ENCODE data around the gene OR6C2. TPM values are rescaled to one million over a fixed set of nuclear protein-coding genes. Genes with fewer than 3 reads are reported as not detected.
"Not testable (repeated sequence)": the region's sequence is repeated elsewhere in the genome, so short reads cannot be mapped to it uniquely, and the experiment has no call there.

The OR6C2 gene
- total and polyA plus RNA-seq, 4 experiments from 2014 or later, result not detected

DNA sequence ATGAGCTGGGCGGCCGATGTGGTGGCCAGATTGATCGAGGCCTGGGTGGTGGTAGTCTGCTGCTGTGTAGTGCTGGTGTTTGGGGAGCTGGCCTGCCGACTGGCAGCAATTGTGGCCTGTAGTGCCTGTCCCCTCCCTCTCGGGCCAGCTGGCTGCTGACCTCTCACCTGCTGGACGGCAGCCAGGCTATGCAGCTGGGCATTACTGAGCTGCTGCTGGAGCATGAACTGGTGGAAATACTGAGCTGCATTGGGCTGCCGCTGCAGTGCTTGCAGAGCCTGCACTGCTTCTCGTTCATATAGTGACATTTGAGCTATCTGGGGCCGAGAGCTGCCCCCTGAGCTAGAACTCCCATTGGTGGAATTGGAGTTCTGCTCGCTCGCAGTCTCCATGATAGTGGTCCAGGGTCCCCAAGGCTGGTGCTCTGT lies 29.5 kb upstream of the OR6C2 start:
- POLR2A ChIA-PET (ENCODE audit: partially characterized antibody); H3K9me3 ChIP-seq (ENCODE audit: control insufficient read depth in 1 of 2, low read length in 2 of 2); H3K27me3 ChIP-seq (ENCODE audit: insufficient read depth, low read length); H3K4me1 Mint-ChIP-seq; H3K4me3 Mint-ChIP-seq; H3K36me3 Mint-ChIP-seq; H3K4me3 ChIP-seq (ENCODE audit: low read length in 2 of 2); intact Hi-C loops (cut with micrococcal nuclease); H3K36me3 ChIP-seq (ENCODE audit: insufficient read depth, low read length); H3K9me3 Mint-ChIP-seq; CTCF ChIA-PET (ENCODE audit: partially characterized antibody); H3K27ac Mint-ChIP-seq; H3K27ac ChIP-seq (ENCODE audit: low read depth, low read length); H3K4me1 ChIP-seq (ENCODE audit: insufficient read depth, low read length); DNase-seq: not testable (repeated sequence)
- peaks cover 26 to 37% of the 10 kb centered on the region in 2 donors for H3K27me3 Mint-ChIP-seq

DNA sequence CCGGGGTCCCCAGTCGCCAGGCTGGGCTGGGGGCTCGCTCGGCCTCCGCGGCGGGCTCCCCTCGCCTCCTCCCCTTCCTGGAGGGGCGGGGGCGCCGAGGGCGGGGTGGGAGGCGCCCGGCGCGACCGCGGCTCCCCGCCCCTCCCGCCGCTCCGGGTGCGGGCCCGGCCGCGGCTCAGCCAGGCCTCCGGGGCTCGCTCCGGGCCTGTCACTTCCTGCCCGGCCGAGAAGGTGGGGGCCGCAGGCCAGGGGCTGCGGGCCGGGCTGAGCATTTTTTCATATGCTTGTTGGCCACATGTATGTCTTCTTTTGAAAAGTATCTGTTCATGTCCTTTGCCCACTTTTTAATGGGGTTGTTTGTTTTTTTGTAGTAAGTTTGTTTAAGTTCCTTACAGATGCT lies 29.0 kb upstream of the OR6C2 start:
- intact Hi-C loops (cut with micrococcal nuclease); H3K4me1 Mint-ChIP-seq; H3K9me3 Mint-ChIP-seq; H3K4me1 ChIP-seq (ENCODE audit: insufficient read depth, low read length); H3K9me3 ChIP-seq (ENCODE audit: control insufficient read depth in 1 of 2, low read length in 2 of 2); H3K27ac ChIP-seq (ENCODE audit: low read depth, low read length); CTCF ChIA-PET (ENCODE audit: partially characterized antibody); H3K36me3 Mint-ChIP-seq; DNase-seq; POLR2A ChIA-PET (ENCODE audit: partially characterized antibody); H3K27ac Mint-ChIP-seq; H3K4me3 ChIP-seq (ENCODE audit: low read length in 2 of 2); H3K27me3 ChIP-seq (ENCODE audit: insufficient read depth, low read length); H3K36me3 ChIP-seq (ENCODE audit: insufficient read depth, low read length): not testable (repeated sequence)
- Mint-ChIP-seq H3K4me3 (peak overlapping the region in 4 of 8 donors; percentile 13 to 80 (median 46)), H3K27me3 (peaks cover 26 to 40% of the 10 kb centered on the region in 2 donors)

DNA sequence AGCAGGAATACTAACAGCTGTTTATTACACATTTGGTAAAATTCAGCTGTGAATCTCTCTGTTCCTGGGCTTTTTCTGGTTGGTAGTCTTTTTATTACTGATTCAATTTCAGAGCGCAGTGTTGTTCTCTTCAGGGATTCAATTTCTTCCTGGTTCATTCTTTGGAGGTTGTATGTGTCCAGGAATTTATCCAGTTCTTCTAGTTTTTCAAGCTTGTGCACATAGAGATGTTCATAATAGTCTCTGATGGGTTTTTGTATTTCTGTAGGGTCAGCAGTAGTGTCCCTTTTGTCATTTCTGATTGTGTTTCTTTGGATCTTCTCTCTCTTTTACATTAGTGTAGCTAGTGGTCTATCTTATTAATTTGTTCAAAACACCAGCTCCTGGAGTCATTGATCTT lies 26.9 kb upstream of the OR6C2 start:
- Mint-ChIP-seq H3K36me3 (no peaks in the 10 kb centered on the region), H3K27me3 (peaks cover 28 to 36% of the 10 kb centered on the region in 2 donors), H3K9me3 (peaks cover 0 to 3% (median 0%) of the 10 kb centered on the region in 8 donors), H3K27ac (no peak overlapping the region), H3K4me1 (peaks cover 4 to 8% (median 6%) of the 10 kb centered on the region in 4 donors), H3K4me3 (no peak overlapping the region)
- POLR2A ChIA-PET (ENCODE audit: partially characterized antibody), result no interaction called here
- no peak for DNase-seq
- Histone ChIP-seq H3K36me3 (ENCODE audit: insufficient read depth, low read length) (no peaks in the 10 kb centered on the region), H3K4me3 (ENCODE audit: low read length in 2 of 2) (no peak overlapping the region), H3K9me3 (ENCODE audit: control insufficient read depth in 1 of 2, low read length in 2 of 2) (no peaks in the 10 kb centered on the region), H3K27ac (ENCODE audit: low read depth, low read length) (no peak overlapping the region), H3K27me3 (ENCODE audit: insufficient read depth, low read length) (no peaks in the 10 kb centered on the region), H3K4me1 (ENCODE audit: insufficient read depth, low read length) (no peaks in the 10 kb centered on the region)
- CTCF ChIA-PET (ENCODE audit: partially characterized antibody), result no interaction called here
- intact Hi-C loops (cut with micrococcal nuclease), result no loop called here

DNA sequence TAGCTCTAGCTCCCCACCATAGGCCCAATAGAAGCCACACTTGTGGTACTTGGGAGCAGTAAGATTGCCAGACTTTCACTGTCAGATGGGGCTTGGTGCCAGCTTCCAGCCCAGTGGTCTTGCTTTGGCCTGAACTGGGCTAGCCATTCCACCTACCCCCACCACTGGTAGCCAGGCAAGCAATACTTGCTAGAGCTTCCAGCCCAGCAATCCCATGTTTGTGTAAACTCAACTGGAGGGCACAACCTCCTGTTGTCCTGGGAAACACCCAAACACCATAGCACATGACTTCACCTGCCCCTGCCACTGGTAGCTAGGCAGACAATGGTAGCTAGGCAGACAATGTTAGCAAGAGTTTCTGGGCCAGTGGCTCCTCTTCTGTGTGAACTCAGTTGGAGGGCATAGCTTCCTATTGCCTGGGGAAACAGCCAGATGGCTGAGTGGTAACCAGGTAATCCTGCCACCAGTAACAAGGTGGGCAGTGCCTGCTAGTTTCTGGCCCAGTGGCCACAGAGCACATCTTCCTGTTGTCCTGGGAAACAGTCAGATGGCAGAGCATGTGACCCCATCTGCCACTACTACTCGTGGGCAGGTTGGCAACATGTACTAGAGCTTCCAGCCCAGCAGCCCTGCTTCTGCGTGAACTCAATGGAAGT lies 23.4 kb upstream of the OR6C2 start:
- Mint-ChIP-seq H3K4me1 (peaks cover 0 to 3% (median 2%) of the 10 kb centered on the region in 4 donors), H3K9me3 (peaks cover 0 to 3% (median 0%) of the 10 kb centered on the region in 8 donors), H3K27ac (no peak overlapping the region), H3K27me3 (peaks cover 26 to 28% of the 10 kb centered on the region in 2 donors), H3K4me3 (no peak overlapping the region), H3K36me3 (no peaks in the 10 kb centered on the region)
- intact Hi-C loops (cut with micrococcal nuclease), result no loop called here
- no peak overlapping the region for H3K4me3 ChIP-seq (ENCODE audit: low read length in 2 of 2)
- no peaks in the 10 kb centered on the region for H3K27me3 ChIP-seq (ENCODE audit: insufficient read depth, low read length)
- POLR2A ChIA-PET (ENCODE audit: partially characterized antibody), result no interaction called here
- H3K4me1 ChIP-seq (ENCODE audit: insufficient read depth, low read length), result no peaks in the 10 kb centered on the region
- CTCF ChIA-PET (ENCODE audit: partially characterized antibody), result no interaction called here
- H3K9me3 ChIP-seq (ENCODE audit: control insufficient read depth in 1 of 2, low read length in 2 of 2), result no peaks in the 10 kb centered on the region
- H3K36me3 ChIP-seq (ENCODE audit: insufficient read depth, low read length), result no peaks in the 10 kb centered on the region
- no peak overlapping the region for H3K27ac ChIP-seq (ENCODE audit: low read depth, low read length)
- no peak for DNase-seq

DNA sequence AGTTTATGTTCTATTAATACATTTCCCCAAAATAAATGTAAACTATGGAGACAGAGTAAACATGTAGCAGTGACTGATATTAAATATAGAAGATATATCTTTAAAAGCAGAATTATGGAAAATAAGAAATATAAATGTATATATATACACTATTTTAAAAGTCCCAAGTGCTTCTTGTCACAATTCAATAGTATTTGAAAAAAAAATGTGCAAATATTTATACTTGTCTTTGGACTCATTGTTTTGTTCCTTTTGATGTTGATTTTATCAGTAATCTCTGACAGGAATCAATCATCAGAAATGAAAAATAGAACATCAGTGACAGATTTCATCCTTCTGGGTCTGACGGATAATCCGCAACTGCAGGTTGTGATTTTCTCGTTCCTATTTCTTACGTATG lies 17.9 kb upstream of the OR6C2 start, which contains the start of gene OR6C76:
TSS of gene OR6C76 (plus strand) at position 301 of the 400 bp plus-strand sequence. CDS start at position 301, 0 bp downstream.
- H3K4me3 ChIP-seq (ENCODE audit: low read length in 2 of 2), result no peak within 1 kb of the TSS
- no peaks in the 10 kb centered on the region for H3K9me3 ChIP-seq (ENCODE audit: control insufficient read depth in 1 of 2, low read length in 2 of 2)
- no peaks in the 10 kb centered on the region for H3K36me3 ChIP-seq (ENCODE audit: insufficient read depth, low read length)
- Mint-ChIP-seq H3K4me1 (no peaks in the 10 kb centered on the region), H3K36me3 (no peaks in the 10 kb centered on the region), H3K27me3 (peaks cover 2 to 8% of the 10 kb centered on the region in 2 donors), H3K4me3 (no peak within 1 kb of the TSS), H3K9me3 (no peaks in the 10 kb centered on the region), H3K27ac (no peak within 1 kb of the TSS)
- CTCF ChIA-PET (ENCODE audit: partially characterized antibody), result no interaction called here
- POLR2A ChIA-PET (ENCODE audit: partially characterized antibody), result no interaction called here
- H3K27ac ChIP-seq (ENCODE audit: low read depth, low read length), result no peak within 1 kb of the TSS
- DNase-seq, result no peak
- H3K27me3 ChIP-seq (ENCODE audit: insufficient read depth, low read length), result no peaks in the 10 kb centered on the region
- intact Hi-C loops (cut with micrococcal nuclease), result no loop called here
- H3K4me1 ChIP-seq (ENCODE audit: insufficient read depth, low read length), result no peaks in the 10 kb centered on the region

DNA sequence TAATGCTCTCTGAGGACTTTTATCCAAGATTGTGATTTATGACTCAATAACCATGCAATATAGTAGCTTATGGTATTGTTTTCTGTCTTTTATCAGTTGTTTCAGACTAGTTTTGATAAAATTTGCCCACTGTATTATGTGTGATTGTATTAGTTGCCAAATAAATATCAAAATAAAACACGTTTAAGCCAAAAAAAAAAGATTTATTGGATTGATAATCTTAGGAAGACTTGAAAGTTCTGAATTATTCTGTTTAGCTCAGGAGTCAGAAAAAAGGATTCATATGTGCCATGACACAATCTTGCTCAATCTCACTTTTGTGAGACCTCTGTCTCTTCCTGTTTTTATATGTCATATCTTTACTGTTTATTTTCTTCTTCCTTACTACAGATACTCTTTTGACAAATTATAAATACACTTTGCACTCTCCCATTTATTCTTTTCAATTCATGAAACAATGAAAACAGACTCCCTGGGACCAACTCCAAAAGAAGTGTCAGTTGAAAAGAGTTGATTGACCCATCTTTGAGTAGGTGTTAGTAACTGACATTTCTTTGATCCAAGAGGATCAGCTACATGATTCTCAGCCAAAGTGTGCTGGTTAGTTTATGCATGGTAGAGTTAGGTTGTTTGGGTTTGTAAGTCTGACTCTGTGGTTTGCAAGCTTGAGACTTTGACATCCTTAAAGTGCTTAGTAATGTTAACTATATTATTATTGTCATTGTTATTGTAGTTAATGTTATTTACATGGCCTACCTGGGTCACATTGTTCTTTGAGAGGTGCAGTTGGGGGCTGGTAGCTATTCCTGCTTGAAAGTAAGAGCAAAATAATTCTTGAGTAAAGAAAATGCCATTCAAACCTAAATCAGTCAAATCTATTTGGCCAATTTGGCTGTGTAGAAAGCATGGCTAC lies 15.3 kb upstream of the OR6C2 start:
- DNase-seq, result no peak
- intact Hi-C loops (cut with micrococcal nuclease), result no loop called here
- ChIA-PET POLR2A (ENCODE audit: partially characterized antibody) (no interaction called here), CTCF (ENCODE audit: partially characterized antibody) (no interaction called here)
- H3K36me3 ChIP-seq (ENCODE audit: insufficient read depth, low read length), result no peaks in the 10 kb centered on the region
- no peaks in the 10 kb centered on the region for H3K4me1 Mint-ChIP-seq
- no peaks in the 10 kb centered on the region for H3K4me1 ChIP-seq (ENCODE audit: insufficient read depth, low read length)
- no peak overlapping the region for H3K27ac Mint-ChIP-seq
- H3K36me3 Mint-ChIP-seq, result no peaks in the 10 kb centered on the region
- H3K27me3 ChIP-seq (ENCODE audit: insufficient read depth, low read length), result peaks cover 4% of the 10 kb centered on the region
- no peak overlapping the region for H3K4me3 ChIP-seq (ENCODE audit: low read length in 2 of 2)
- H3K27me3 Mint-ChIP-seq, result peaks cover 1 to 15% of the 10 kb centered on the region in 2 donors
- H3K27ac ChIP-seq (ENCODE audit: low read depth, low read length), result no peak overlapping the region
- no peaks in the 10 kb centered on the region for H3K9me3 ChIP-seq (ENCODE audit: control insufficient read depth in 1 of 2, low read length in 2 of 2)
- no peak overlapping the region for H3K4me3 Mint-ChIP-seq
- H3K9me3 Mint-ChIP-seq, result peaks cover 0 to 6% (median 0%) of the 10 kb centered on the region in 8 donors

DNA sequence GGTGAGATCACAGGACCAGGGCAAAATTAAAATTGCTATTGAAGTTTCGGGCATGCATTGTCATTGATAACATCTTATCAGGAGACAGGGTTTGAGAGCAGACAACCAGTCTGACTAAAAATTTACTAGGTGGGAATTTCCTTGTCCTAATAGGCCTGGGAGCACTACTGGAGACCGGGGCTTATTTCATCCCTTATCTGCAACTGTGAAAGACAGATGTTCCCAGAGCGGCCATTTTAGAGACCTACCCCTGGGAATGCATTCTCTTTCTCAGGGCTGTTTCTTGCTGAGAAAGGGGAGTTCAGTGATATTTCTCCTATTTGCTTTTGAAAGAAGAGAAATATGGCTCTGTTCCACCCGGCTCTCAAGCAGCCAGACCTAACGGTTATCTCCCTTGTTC lies 2.6 kb upstream of the OR6C2 start:
- H3K4me1 ChIP-seq (ENCODE audit: insufficient read depth, low read length); POLR2A ChIA-PET (ENCODE audit: partially characterized antibody); intact Hi-C loops (cut with micrococcal nuclease); H3K9me3 ChIP-seq (ENCODE audit: control insufficient read depth in 1 of 2, low read length in 2 of 2); H3K27me3 Mint-ChIP-seq; H3K36me3 ChIP-seq (ENCODE audit: insufficient read depth, low read length); H3K27ac ChIP-seq (ENCODE audit: low read depth, low read length); DNase-seq; H3K4me3 ChIP-seq (ENCODE audit: low read length in 2 of 2); CTCF ChIA-PET (ENCODE audit: partially characterized antibody); H3K27ac Mint-ChIP-seq; H3K27me3 ChIP-seq (ENCODE audit: insufficient read depth, low read length); H3K4me3 Mint-ChIP-seq; H3K36me3 Mint-ChIP-seq; H3K4me1 Mint-ChIP-seq: not testable (repeated sequence)
- peaks cover 3 to 37% (median 25%) of the 10 kb centered on the region in 8 donors for H3K9me3 Mint-ChIP-seq

Data from CD4-positive, alpha-beta memory T cell (primary cell).